ENCODE data around the gene SNED1.

- TF ChIP-seq CTCF (IDR thresholded peaks at IDR 0.05) (no peak), POLR2A (IDR thresholded peaks at IDR 0.05) (no peak)
These were observed 5.0 kb downstream of the SNED1 start for GRCh38 chr2:241003369-241003768.
